Ovary (tissue), 9 donors: ENCODE data around the gene ICE1. TPM values are rescaled to one million over a fixed set of nuclear protein-coding genes. Genes with fewer than 3 reads are reported as not detected.
A peak's percentile ranks its signal among the peaks of the same experiment; 100 is the strongest.

Experiments
- DNase-seq, 5 donors: peaks; one replicate each; pipeline ENCODE4 v3.0.0-alpha.2; 2019 to 2020
- H3K27ac ChIP-seq, 2 donors: fragments of 200-600 bp; one replicate each; pipeline versions ENCODE4 v1.5.1 to v1.8.0; 2019 to 2022
- H3K27me3 ChIP-seq: fragments of 200-600 bp; one replicate; pipeline ENCODE4 v1.8.0; 2022
- H3K36me3 ChIP-seq: fragments of 200-600 bp; sonication (generic); one replicate; pipeline ENCODE4 v1.5.1; 2019
- H3K4me1 ChIP-seq: one replicate; pipeline ENCODE4 v1.8.1; 2013; ENCODE audit warnings: mild to moderate bottlenecking, moderate library complexity; ENCODE audit not compliant: insufficient read depth
- H3K4me3 ChIP-seq: fragments of 200-600 bp; sonication (generic); one replicate; pipeline ENCODE4 v1.5.1; 2017
- H3K9me3 ChIP-seq, 2 donors: fragments of 200-600 bp in 1 of 2; sonication (generic) in 1 of 2; one replicate each; pipeline versions ENCODE4 v1.5.1 to v1.8.1; 2013 to 2019; ENCODE audit warnings: mild to moderate bottlenecking in 1 of 2, moderate library complexity in 1 of 2
- CTCF ChIP-seq, 3 donors: fragments of 450-650 bp in 2 of 3; fragments of 200-600 bp in 1 of 3; IDR thresholded peaks; one replicate each; pipeline versions ENCODE4 v1.5.1 to v1.8.0; 2016 to 2022; ENCODE audit warnings: antibody characterized with exemption in 3 of 3, mild to moderate bottlenecking in 1 of 3
- EP300 ChIP-seq: sonication (generic); formaldehyde crosslinking; IDR thresholded peaks from one replicate; pipeline ENCODE4 v1.6.1; 2017; ENCODE audit warnings: antibody characterized with exemption
- POLR2A ChIP-seq: fragments of 450-650 bp; IDR thresholded peaks from one replicate; pipeline ENCODE4 v1.6.1; 2017; ENCODE audit warnings: antibody characterized with exemption, mild to moderate bottlenecking, moderate library complexity
- WGBS, 3 donors: extraction: QIAGEN DNeasy Blood & Tissue Kit in 1 of 3; methylation state at CpG; one replicate each; pipeline versions ENCODE4 v1.1.5 to v1.1.7; 2013 to 2017; 5-methylcytosine and 5-hydroxymethylcytosine counted together
- intact Hi-C, 4 donors: fragments of 100-400 bp; cut with DNase I; formaldehyde crosslinking; loops; one replicate each; pipeline versions ENCODE4 v1.11.0 to v1.15.1; 2022 to 2023
- polyA plus RNA-seq, 2 donors: library from polyadenylated mRNA; stranded (reverse); fragments of 200-250 nt in 1 of 2; fragments of 350-450 nt in 1 of 2; fragmentation: Illumina TruSeq in 1 of 2; extraction: RNeasy Lipid Tissue Mini Kit (QIAGEN cat#74804) in 1 of 2; gene quantifications; one replicate each; pipeline ENCODE4 v1.2.3, GENCODE V29; 2013 to 2014
- total RNA-seq, 7 donors: library from RNA; depleted of rRNA in 2 of 7; stranded (reverse); fragments of >200 nt in 2 of 7; fragmentation: NEBNext Ultra II Directional in 3 of 7; extraction: Animal tissue kit (Norgen Biotek cat#: 25700) in 3 of 7; gene quantifications; one replicate each; pipeline versions ENCODE4 v1.1.0 to v1.2.4, GENCODE V29; 2016 to 2023
- donor health status: DM: no; HTN: no; CAD: no; lungs with moderate emphysema.
- donor health status: DM: no; HTN: no; CAD: no.
- donor health status: Bipolar disorder and iron deficiency.
- donor health status: DM: yes; HTN: yes; CAD: no.
- donor health status: DM: no; HTN: no; CAD: no.
- donor health status: DM: yes; HTN: yes; CAD: no.

The ICE1 gene
- total and polyA plus RNA-seq, 9 donors = 10.7 to 38.0 (median 30.5) TPM

GRCh38 chr5:5422819-5423515 is 490 bp downstream of the ICE1 start:
- no peak for TF ChIP-seq POLR2A
- TF ChIP-seq CTCF (IDR thresholded peaks at IDR 0.05) = no peak
- no peak for TF ChIP-seq EP300
- Histone ChIP-seq H3K9me3 (no peaks in the 10 kb centered on the region), H3K27me3 (no peaks in the 10 kb centered on the region), H3K4me3 (peak overlapping the region; percentile 75), H3K36me3 (no peaks in the 10 kb centered on the region), H3K27ac (peak overlapping the region; percentile 99 to 100), H3K4me1 (peaks cover 17% of the 10 kb centered on the region)
- 0% methylated on average over 31 to 58 of the region's 58 CpGs for WGBS, 3 donors
- peak in 1 of 5 donors; percentile 21 for DNase-seq
- intact Hi-C loops = loop anchor here in 1 of 4 donors (5.0 kb wide), 1 partner anchor 541 kb away; no protein-coding TSS in a partner anchor

GRCh38 chr5:5423586-5423985 is 1.1 kb downstream of the ICE1 start:
- H3K27ac ChIP-seq = no peak overlapping the region
- WGBS, 3 donors = 30 to 37% (median 36%) methylated on average over 7 of the region's 7 CpGs

GRCh38 chr5:5424736-5425135 is 2.3 kb downstream of the ICE1 start:
- intact Hi-C loops = loop anchor here in 1 of 4 donors (5.0 kb wide), 1 partner anchor 542 kb away; no protein-coding TSS in a partner anchor
- Histone ChIP-seq H3K27ac (no peak overlapping the region), H3K36me3 (no peaks in the 10 kb centered on the region), H3K4me3 (no peak overlapping the region), H3K4me1 (peaks cover 14% of the 10 kb centered on the region), H3K9me3 (no peaks in the 10 kb centered on the region), H3K27me3 (no peaks in the 10 kb centered on the region)
- TF ChIP-seq POLR2A = no peak
- no peak for TF ChIP-seq CTCF (IDR thresholded peaks at IDR 0.05)
- TF ChIP-seq EP300 = no peak
- no peak for DNase-seq
- 81 to 87% (median 83%) methylated on average over 2 of the region's 2 CpGs for WGBS, 3 donors

More at GRCh38 chr5:5423586-5423985, 1.1 kb downstream of the ICE1 start:
- no peak for TF ChIP-seq CTCF (IDR thresholded peaks at IDR 0.05)
- no peak for TF ChIP-seq POLR2A
- no peak for TF ChIP-seq EP300
- Histone ChIP-seq H3K4me1 (peaks cover 17% of the 10 kb centered on the region), H3K9me3 (no peaks in the 10 kb centered on the region), H3K36me3 (no peaks in the 10 kb centered on the region), H3K4me3 (peak overlapping the region; percentile 75), H3K27me3 (no peaks in the 10 kb centered on the region)
- no peak for DNase-seq
- intact Hi-C loops = loop anchor here in 1 of 4 donors (5.0 kb wide), 1 partner anchor 541 kb away; no protein-coding TSS in a partner anchor

GRCh38 chr5:5430136-5430535 is 7.7 kb downstream of the ICE1 start:
- H3K27ac ChIP-seq = no peak overlapping the region
- no peak overlapping the region for H3K4me3 ChIP-seq
- H3K27me3 ChIP-seq = no peaks in the 10 kb centered on the region
- H3K9me3 ChIP-seq = no peaks in the 10 kb centered on the region
- no peak for DNase-seq
- peaks cover 6% of the 10 kb centered on the region for H3K4me1 ChIP-seq
- no peaks in the 10 kb centered on the region for H3K36me3 ChIP-seq
- intact Hi-C loops = no loop called here
- 85 to 89% (median 87%) methylated on average over 3 of the region's 3 CpGs for WGBS, 3 donors
- TF ChIP-seq POLR2A (no peak), EP300 (no peak), CTCF (IDR thresholded peaks at IDR 0.05) (no peak)
